Testis (tissue), 2 donors: ENCODE results near the gene WDR19.

Experiments
- CTCF ChIP-seq, 3 experiments: fragments of 450-650 bp in 2 of 3; fragments of 200-600 bp in 1 of 3; sonication (generic) in 1 of 3; IDR thresholded peaks; one replicate each; pipeline ENCODE4 v1.5.1; 2016 to 2019; ENCODE audit warnings: antibody characterized with exemption in 3 of 3, mild to moderate bottlenecking in 2 of 3, moderate library complexity in 1 of 3
- POLR2A ChIP-seq: fragments of 450-650 bp; IDR thresholded peaks from one replicate; pipeline ENCODE4 v1.6.1; 2017; ENCODE audit warnings: antibody characterized with exemption, mild to moderate bottlenecking, moderate library complexity

GRCh38 chr4:39330353-39330752, 148.0 kb downstream of the WDR19 start:
- TF ChIP-seq CTCF (IDR thresholded peaks at IDR 0.05) (no peak), POLR2A (no peak)
